ENCODE measurements around the gene MCU. TPM values are rescaled to one million over a fixed set of nuclear protein-coding genes. Genes with fewer than 3 reads are reported as not detected.

The MCU gene
- total RNA-seq, 1 donor from 2014 or later = 63.8 TPM

DNA sequence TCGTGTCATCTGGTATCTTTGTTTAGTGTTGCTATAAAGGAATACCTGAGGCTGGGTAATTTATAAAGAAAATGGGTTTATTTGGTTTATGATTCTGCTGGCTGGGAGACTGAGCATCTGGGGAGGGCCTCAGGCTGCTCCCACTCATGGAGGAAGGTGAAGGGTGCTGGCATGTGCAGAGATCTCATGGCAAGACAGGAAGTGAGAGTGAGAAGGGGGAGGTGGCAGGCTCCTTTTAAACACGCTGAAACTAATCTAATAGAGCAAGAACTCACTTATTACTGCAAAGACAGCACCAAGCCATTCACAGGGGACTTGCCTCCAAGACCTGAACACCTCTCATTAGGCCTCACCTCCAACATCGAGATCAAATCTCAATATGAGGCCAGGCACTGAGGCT is 212.9 kb downstream of the MCU start:
- Mint-ChIP-seq H3K27me3 (no peaks in the 10 kb centered on the region), H3K4me1 (ENCODE audit: low read depth) (no peaks in the 10 kb centered on the region), H3K36me3 (ENCODE audit: insufficient read depth) (peaks cover 11% of the 10 kb centered on the region), H3K9me3 (ENCODE audit: low read depth) (peaks cover 4% of the 10 kb centered on the region), H3K27ac (no peak overlapping the region), H3K4me3 (ENCODE audit: low read depth) (no peak overlapping the region)
- DNase-seq (ENCODE audit: low spot score, unreplicated experiment) = no peak
- no peak for TF ChIP-seq CTCF (IDR thresholded peaks at IDR 0.05; ENCODE audit: unreplicated experiment)

DNA sequence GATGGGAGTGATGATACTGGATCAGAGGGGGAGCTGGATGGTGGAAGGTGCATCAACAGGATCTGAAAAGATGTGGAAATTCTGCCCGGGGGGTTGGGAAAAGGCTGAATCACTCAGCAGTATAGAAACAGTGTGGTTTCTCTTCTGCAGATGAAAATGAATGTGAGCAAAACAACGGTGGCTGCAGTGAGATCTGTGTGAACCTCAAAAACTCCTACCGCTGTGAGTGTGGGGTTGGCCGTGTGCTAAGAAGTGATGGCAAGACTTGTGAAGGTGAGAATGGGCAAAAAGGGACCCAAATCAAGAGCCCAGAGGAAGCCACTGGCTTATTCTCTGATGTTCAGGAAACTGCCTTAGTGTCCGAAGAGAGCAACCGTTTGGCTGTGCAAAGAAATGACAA is 214.5 kb downstream of the MCU start:
- H3K4me1 Mint-ChIP-seq (ENCODE audit: low read depth) = no peaks in the 10 kb centered on the region
- H3K36me3 Mint-ChIP-seq (ENCODE audit: insufficient read depth) = peaks cover 15% of the 10 kb centered on the region
- no peak overlapping the region for H3K27ac Mint-ChIP-seq
- H3K27me3 Mint-ChIP-seq = no peaks in the 10 kb centered on the region
- no peak for DNase-seq (ENCODE audit: low spot score, unreplicated experiment)
- no peak overlapping the region for H3K4me3 Mint-ChIP-seq (ENCODE audit: low read depth)
- TF ChIP-seq CTCF (IDR thresholded peaks at IDR 0.05; ENCODE audit: unreplicated experiment) = no peak
- peaks cover 4% of the 10 kb centered on the region for H3K9me3 Mint-ChIP-seq (ENCODE audit: low read depth)

- no peak for DNase-seq (ENCODE audit: low spot score, unreplicated experiment)
- no peak overlapping the region for H3K4me3 Mint-ChIP-seq (ENCODE audit: low read depth)
- no peaks in the 10 kb centered on the region for H3K27me3 Mint-ChIP-seq
- no peak overlapping the region for H3K27ac Mint-ChIP-seq
- H3K9me3 Mint-ChIP-seq (ENCODE audit: low read depth) = no peaks in the 10 kb centered on the region
- TF ChIP-seq CTCF (IDR thresholded peaks at IDR 0.05; ENCODE audit: unreplicated experiment) = no peak
- no peaks in the 10 kb centered on the region for H3K4me1 Mint-ChIP-seq (ENCODE audit: low read depth)
- H3K36me3 Mint-ChIP-seq (ENCODE audit: insufficient read depth) = peaks cover 11% of the 10 kb centered on the region
These were observed 218.8 kb downstream of the MCU start for GRCh38 chr10:72910705-72911104.

GRCh38 chr10:72911758-72912157 is 219.8 kb downstream of the MCU start:
- Mint-ChIP-seq H3K9me3 (ENCODE audit: low read depth) (no peaks in the 10 kb centered on the region), H3K36me3 (ENCODE audit: insufficient read depth) (peaks cover 11% of the 10 kb centered on the region), H3K4me3 (ENCODE audit: low read depth) (no peak overlapping the region), H3K27me3 (no peaks in the 10 kb centered on the region), H3K27ac (no peak overlapping the region), H3K4me1 (ENCODE audit: low read depth) (no peaks in the 10 kb centered on the region)
- no peak for TF ChIP-seq CTCF (IDR thresholded peaks at IDR 0.05; ENCODE audit: unreplicated experiment)
- no peak for DNase-seq (ENCODE audit: low spot score, unreplicated experiment)

GRCh38 chr10:72912736-72913135 is 220.8 kb downstream of the MCU start:
- no peak for DNase-seq (ENCODE audit: low spot score, unreplicated experiment)
- no peaks in the 10 kb centered on the region for H3K27me3 Mint-ChIP-seq
- peaks cover 12% of the 10 kb centered on the region for H3K36me3 Mint-ChIP-seq (ENCODE audit: insufficient read depth)
- no peak overlapping the region for H3K27ac Mint-ChIP-seq
- no peaks in the 10 kb centered on the region for H3K9me3 Mint-ChIP-seq (ENCODE audit: low read depth)
- no peaks in the 10 kb centered on the region for H3K4me1 Mint-ChIP-seq (ENCODE audit: low read depth)
- TF ChIP-seq CTCF (IDR thresholded peaks at IDR 0.05; ENCODE audit: unreplicated experiment) = no peak
- H3K4me3 Mint-ChIP-seq (ENCODE audit: low read depth) = no peak overlapping the region
